Activated gamma-delta T cell treated with Interleukin-2 at 50 U/mL for 16 hours (primary cell): ENCODE results near the gene MRPL12.
A peak's percentile ranks its signal among the peaks of the same experiment; 100 is the strongest.
"Not testable (repeated sequence)": the region's sequence is repeated elsewhere in the genome, so short reads cannot be mapped to it uniquely, and the experiment has no call there.

Experiments used
- DNase-seq: peaks from one replicate; pipeline ENCODE4 v3.0.0-alpha.2; 2020

MRPL12 gene

GRCh38 chr17:81717766-81718089, 14.6 kb downstream of the MRPL12 start:
- no peak for DNase-seq

DNA sequence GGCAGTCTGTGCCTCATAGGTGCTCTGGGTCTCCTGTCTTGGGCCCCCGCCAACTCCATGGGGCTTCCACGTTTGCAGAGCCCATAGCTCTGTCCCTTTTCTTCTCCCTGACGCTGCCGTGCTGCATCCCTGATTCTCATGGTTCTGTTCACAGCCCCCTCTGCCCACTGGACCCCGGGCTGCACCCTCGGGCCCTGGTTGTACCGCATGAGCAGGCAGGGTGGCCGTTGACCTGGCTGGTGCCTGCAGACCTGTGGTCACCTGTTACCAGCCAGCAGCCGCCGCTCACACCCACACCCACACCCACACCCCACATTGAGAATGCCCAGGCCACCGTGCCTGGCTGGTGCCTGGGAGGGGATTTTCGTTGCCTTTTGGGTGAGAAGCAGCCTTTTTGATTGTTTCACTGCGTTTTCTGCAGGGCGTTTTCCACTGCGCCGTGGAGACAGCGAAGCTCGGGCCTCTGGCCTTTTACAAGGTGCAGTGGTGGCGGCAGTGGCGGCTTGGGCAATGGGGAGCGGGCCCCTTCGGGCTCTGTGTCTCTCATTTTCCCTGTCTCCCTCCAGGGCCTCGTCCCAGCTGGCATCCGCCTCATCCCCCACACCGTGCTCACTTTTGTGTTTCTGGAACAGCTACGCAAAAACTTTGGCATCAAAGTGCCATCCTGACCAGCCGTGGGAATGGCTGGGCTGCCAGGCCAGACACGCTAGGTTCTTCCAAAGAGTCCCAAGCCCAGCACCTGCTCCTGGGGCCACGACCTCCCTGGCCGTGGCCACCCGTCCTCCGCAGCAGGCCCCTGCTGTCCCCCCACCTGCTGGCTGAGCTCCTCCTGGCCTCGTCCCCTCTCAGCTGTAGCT, 16.5 kb downstream of the MRPL12 start:
- no peak for DNase-seq

DNA sequence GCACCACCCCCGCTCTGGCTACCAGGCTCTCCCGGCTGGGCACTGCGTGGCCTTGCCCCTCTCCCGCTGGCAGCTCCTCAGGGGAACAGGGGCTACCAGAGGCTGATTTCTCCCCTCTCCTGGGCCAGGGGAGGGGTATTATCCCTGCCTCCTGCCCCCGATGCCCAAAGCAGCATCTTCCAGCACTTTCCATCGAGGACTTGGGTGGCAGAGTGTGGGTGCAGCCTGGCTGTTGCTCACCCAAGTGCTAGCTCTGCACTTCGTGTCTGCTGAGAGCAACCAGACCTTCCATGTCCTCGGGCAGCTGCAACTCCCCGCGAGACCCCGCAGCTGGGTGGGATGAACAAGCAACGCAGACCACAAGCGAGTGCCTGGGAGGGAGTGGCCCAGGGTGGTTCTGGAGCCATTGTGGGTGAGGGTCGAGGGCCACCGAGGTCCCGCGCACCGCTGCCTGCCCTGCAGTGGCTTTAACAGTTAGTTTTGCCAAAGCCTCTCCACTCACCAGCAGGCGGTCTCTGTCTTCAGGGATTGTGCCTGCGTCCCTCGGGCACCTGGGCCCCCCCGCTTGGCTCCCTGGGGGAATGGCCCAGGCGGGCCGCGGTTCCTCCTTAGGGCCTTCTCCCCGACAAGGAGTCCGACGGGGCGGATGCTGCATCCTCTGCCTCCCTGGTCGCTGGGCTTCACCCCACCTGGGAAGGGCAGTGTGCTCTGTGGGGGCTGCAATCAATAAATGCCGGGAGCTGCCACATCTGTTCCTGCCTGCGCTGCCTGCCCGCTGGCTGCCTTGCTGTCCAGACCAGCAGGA, 17.3 kb downstream of the MRPL12 start:
- DNase-seq: no peak

- DNase-seq: no peak
Observed at GRCh38 chr17:81722184-81723120, 19.3 kb downstream of the MRPL12 start.

GRCh38 chr17:81723651-81724209, 20.6 kb downstream of the MRPL12 start:
- no peak for DNase-seq

- DNase-seq: no peak
Observed at GRCh38 chr17:81725439-81725838, 22.3 kb downstream of the MRPL12 start.

DNA sequence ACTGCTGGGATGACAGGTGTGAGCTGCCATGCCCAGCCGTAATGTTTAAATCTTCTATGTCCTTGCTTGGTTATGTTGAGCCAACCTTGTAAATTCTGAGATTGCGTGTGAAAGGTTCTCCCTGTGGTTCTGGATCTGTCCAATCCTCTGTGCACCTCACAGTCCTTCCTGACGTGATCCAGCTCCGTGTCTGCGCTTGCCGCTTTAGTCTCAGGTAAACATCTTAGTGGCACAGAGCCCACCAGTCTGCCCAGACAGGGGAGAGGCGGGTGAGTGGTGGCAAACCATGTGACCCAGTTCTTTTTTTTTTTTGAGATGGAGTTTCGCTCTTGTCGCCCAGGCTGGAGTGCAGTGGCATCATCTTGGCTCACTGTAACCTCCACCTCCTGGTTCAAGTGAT, 22.8 kb downstream of the MRPL12 start:
- DNase-seq: no peak

DNA sequence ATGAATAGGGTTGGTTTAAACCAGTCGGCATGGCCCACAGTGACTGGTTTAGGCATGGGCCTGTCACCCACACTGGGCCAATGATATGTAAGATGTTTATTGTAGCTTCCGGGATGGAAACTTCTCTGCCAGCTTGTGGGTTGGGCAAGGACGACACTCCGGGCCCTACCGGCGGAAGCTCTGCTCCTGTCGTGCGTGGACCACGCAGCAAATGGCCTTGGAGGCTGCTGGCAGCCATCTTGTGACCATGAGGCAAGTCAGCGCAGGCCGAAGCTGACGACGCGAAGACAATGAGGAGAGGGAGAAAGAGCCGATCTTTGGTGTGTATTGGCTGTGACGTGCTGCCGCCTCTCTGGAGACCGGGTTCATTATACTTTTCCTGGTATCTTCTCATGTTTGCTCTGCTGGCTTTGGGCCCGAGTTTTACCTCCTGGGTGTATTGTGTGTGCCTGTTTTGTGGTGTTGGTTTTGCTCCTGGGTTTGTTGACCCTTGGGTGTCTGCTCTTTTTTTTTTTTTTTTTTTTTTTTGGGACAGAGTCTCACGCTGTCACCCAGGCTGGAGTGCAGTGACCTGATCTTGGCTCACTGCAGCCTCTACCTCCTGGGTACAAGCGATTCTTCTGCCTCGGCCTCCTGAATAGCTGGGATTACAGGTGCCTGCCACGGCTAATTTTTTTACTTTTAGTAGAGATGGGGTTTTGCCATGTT, 24.3 kb downstream of the MRPL12 start:
- DNase-seq: no peak

DNA sequence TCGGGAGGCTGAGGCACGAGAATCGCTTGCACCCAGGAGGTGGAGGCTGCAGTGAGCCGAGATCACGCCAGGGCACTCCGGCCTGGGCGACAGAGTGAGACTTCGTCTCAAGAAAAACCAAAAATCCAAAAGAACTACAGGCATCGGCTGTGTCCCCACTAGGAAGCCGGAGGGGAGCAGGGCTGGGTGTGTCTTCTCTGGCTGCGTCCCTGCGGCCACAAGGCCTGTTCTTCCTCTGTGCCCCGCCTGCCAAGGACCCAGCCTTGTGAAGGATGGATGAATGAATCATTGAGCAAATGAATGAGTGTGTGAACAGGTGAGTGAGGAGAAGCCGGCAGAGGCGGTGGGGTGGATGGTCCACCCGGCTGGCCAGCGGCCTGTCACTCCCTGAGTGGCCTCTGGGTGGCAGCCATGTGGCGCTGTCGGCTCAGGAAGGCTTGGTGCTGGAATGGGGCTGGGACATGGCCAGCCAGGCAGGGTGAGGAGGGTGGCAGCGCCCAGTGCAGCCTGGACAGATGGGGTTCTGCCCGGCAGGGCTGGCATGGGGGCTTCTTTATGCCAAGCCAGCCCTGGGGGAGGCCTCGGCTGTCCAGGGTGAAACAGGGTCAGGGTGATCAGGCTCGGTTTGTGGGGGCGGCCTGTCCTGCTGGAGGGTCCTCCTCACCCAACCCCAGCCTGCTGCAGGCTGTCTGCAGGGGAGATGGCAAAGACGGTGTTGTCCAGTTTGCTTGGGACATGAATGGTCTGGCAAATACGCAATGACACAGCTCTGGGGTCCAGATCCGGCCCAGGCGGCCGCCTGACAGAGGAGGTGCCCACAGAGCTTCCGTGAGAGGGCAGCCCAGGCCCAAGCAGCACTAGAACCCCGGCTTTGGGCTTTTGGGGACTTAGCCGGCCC, 30.6 kb downstream of the MRPL12 start:
- peak; percentile 56 for DNase-seq

GRCh38 chr17:81734405-81735263, 31.5 kb downstream of the MRPL12 start:
- DNase-seq: no peak

- no peak for DNase-seq
Observed at GRCh38 chr17:81735264-81736102, 32.3 kb downstream of the MRPL12 start.

- DNase-seq: no peak
Observed at GRCh38 chr17:81737947-81738800, 35.0 kb downstream of the MRPL12 start.

- DNase-seq: no peak
Observed at GRCh38 chr17:81738801-81739393, 35.7 kb downstream of the MRPL12 start.

DNA sequence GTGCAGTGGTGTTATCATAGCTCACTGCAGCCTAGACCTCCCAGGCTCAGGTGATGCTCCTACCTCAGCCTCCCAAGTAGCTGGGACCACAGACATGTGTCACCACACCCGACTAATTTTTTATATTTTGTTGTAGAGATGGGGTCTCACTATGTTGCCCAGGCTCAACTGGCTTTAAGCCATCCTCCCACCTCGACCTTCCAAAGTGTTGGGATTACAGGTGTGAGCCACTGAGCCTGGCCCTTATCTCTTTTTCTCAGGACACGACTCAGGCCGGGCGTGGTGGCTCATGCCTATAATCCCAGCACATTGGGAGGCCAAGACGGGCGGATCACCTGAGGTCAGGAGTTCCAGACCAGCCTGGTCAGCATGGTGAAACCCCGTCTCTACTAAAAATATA, 36.4 kb downstream of the MRPL12 start:
- DNase-seq: not testable (repeated sequence)

DNA sequence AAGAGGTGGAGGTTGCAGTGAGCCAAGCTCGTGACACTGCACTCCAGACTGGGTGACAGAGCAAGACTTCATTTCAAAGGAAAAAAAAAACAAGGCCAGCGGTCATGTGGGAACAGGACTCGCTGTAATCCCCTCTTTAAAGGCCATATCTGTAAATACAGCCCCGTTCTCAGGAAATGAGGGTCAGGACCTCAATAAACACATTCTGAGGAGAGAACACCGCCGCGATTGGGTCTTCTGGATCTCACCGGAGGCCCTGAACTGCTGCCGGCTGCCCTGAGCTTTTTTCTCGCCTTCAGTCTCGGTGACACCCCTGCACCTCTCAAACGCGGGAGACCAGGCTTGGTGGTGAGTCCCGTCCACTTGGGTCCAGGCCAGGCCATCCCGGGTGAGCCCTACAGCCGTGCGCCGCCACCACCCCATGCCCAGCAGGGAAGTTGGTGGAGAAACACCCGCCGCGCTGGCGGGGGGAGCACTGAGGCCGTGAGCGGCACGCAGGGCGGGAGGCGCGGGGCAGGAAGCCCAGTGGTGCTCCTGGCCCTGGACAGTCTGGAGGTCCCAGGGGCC, 37.3 kb downstream of the MRPL12 start:
- no peak for DNase-seq

GRCh38 chr17:81741049-81741593, 38.0 kb downstream of the MRPL12 start:
- no peak for DNase-seq
